GM18526 (cell line): ENCODE data around the gene RNF151.

ENCODE experiments used
- POLR2A ChIP-seq: IDR thresholded peaks from 3 replicates; pipeline ENCODE4 v1.6.1; 2011; ENCODE audit not compliant: insufficient read length; ENCODE audit errors: extremely low read depth

The RNF151 gene

DNA sequence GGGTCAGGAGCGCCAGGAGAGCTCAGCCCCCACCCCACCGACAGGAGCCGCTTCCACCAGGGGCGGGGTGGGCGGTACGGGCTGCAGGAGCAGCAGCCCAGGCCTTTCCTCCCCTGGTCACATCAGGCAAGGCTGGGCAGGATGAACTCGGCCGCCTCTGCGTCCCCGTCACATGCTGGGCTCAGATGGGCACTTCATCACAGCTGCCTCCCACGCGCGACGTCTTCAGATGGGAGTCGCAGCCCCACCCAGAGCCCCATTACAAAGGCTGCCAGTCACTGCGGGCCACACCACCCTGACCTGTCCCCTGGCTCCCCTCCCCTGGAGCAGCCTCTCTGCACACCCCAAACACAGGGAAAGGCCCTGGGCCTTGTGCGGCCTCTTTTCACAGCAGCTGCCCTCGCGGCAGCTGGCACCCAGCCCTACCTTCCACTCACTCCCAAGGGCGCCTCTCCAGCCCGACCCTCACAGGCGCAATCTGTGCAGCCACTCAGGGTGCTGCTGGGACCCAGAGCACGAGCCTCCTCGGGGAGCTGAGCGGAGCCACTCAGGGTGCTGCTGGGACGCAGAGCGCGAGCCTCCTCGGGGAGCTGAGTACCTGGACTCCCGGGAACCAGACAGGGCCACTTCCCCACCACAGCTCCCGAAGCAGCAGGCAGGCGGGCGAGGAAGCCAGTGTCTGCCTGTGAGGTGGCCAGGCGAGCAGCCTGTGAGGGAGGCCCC is 38.3 kb downstream of the RNF151 start:
- TF ChIP-seq POLR2A, result no peak

DNA sequence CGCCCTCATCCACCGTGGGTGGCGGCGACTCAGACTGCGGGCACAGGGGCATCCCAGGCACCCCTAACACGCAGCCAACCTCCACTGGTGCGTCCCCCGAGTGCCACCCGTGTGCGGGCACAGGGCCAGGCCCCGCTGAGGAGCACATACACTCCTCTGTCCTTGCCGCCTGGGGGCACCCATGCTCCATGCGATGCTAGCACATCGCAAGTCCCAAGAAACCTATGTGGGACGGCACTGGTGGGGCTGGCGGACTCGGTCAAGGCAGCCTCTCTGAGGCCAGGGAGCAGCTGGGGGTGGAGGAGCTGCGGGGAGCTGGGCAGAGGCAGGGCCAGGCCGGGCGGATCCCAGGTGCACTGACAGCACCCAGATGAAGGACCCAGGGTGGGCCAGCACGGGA is 39.0 kb downstream of the RNF151 start:
- no peak for TF ChIP-seq POLR2A

DNA sequence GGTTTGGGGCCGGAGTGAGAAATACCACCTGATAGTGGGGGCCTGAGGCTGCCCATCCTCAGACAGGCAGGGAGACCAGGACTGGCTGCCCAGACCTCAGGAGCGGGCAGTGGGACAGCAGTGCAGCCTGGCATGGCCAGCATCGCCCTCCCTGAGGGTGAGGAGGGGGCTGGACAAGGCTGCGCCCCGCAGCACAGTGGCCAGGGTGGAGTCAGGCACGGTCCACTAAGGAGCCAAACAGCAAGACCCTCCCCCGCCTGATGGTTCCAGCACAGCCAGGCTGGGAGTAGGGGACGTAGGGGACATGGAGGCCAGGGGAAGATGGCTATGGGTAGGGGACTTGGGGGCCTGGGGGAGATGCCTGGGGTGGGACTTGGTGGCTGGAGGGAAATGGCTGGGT is 39.7 kb downstream of the RNF151 start:
- no peak for TF ChIP-seq POLR2A

DNA sequence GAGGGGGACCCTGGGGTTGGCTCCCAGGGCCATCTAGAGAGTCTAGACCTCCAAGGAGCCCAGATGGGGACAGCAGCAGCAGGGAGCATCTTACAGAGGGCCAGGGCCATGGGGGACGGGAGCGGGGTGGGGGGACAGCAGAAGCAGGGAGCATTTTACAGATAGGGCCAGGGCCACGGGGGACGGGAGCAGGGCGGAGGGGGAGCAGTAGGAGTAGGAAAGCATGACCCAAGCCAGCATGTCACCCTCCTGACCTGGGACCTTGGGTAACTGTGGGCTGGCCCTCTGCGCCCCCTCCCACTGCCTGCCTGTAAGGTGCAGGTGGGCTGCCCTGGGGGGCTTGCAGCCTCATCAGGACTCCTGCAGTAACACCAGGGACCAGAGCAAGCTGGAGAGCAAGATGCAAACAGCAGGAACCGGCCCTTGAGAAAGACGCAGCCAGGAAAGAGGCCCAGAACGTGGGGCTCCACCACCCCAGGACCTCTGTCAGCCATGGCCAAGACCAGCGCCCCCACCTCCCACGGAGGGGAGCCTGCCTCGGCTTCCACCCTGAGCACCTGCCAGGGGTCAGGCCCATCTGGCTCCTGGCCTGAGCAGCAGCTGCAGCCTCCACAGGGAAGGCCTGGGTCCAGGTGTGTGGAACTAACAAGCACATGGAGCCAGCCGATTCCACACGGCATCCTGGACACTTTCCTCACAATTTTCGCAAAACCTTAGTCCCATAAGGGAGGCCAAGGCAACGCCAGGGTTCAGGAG is 40.6 kb downstream of the RNF151 start:
- no peak for TF ChIP-seq POLR2A

DNA sequence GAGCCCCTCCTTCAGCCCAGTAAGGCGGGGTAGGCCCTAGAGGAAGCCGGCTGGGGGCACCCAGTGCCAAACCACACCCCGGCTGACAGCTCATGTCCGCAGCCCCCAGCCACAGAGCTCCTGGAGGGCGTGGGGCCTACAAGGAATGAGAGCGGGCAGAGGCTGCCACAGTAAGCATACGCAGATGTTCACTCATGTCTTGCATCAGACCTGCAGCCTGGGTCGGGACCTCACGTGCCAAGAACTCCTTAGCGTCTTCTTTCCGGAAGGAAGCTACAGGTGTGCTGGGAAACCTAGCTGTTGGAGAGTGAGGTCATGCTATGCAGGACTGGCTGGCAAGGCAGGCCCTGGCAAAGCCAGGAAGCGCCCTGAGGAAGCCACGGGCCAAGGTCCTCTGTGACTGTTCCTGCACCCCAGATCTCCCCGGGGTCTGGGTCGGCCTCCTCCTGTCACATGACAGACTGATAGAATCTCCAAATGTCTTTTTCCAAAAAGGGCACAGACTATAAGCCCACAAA is 41.4 kb downstream of the RNF151 start:
- TF ChIP-seq POLR2A, result no peak

DNA sequence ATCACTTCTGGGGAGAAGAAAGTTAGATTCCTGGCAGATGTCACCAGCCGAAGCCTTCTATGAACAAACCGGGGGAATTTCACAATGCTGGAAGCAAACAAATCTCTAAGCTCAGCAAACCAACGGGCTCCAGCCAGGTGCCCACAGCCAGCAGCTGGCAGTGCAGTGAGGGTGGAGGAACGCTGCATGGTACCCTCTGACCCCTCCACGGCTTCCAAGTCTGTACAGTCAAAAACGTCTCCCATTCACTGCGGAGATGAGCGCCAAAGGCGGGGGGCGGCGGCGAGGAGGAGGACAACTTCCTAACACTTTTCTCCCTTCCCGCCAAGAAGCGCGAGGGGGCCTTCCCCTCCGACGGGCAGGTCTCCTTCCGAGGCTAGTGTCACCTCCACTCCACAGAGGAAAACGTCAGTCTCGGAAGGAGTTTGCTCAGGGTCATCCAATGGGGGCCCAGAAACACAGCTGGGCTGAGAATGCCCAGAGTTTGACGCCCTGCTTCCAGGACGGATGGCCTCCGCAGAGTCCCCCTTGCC is 42.0 kb downstream of the RNF151 start:
- no peak for TF ChIP-seq POLR2A

DNA sequence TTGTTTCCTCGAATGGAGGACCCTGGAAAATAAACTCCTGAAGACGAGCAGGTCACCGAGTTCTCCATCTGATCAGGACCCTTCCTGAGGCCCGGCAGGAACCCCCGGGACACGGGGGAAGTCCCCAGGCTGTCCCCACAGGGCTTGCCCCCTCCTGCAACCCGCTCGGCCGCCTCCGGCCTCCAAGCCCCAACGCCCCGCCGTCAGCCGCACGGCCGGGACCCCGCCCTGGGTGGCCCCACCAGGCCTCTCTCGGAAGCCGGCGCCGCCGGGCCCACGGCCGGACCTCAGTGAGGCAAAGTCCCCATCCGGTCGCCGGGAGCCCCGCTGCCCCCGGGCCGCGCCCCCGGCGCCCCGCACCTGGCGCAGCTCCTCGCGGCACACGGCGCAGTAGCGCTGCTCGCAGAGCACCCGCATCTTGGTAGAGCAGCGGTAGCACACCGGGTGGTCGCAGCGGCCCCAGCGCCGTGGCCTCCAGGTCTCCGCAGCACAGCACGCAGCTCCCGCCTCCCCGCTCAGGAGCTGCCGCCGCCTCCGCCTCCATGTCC is 42.6 kb downstream of the RNF151 start:
- no peak for TF ChIP-seq POLR2A

DNA sequence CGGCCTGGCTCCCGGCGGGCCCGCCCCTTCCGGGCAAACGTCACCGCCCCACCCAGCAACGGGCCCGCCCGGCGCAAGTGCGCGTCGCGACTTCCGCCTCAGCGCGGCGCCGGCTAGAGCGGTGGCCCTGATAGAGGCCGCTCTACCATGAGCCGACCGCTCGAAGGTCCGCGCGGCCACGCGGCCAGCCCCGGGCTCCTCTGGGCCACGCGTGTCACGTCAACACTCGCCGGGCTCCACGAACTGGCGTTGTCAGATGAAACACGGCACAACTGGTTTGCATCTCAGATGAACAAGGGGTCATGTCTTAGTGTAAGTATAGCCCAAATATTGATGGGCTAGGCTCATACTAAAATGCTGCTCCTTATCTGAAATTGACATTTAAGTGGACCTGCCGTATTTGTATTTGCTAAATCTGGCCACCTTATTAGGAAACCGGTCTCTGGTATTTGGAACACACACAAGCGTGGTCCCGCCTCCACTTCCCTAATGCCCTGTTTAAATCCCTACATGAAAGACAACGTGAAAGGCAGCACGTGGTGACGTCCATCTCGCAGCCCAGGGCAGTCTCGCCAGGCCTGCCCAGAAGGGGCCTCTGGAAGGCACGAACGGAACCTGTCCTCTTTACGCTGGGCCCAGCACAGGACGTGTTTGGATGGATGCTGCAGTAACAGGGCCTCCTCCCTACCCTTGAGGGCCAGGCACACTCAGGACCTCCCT is 43.3 kb downstream of the RNF151 start, which contains the start of gene ZNF598:
Gene ZNF598 (minus strand): TSS at position 31 of the 720 bp plus-strand sequence.
- TF ChIP-seq POLR2A, result peak; percentile 91

DNA sequence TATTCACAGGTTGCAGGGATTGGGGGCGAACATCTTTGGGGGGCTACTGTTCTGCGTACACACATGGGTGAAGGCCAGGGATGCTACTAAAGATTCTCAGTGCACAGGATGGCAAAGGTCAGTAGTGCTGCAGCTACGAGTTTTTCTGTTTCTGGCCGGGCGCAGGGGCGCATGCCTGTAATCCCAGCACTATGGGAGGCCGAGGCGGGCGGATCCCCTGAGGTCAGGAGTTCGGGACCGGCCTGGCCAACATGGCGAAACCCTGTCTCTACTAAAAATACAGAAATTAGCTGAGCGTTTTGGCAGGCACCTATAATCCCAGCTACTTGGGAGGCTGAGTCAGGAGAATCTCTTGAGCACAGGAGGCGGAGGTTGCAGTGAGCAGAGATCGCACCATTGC is 46.9 kb downstream of the RNF151 start:
- TF ChIP-seq POLR2A, result no peak

DNA sequence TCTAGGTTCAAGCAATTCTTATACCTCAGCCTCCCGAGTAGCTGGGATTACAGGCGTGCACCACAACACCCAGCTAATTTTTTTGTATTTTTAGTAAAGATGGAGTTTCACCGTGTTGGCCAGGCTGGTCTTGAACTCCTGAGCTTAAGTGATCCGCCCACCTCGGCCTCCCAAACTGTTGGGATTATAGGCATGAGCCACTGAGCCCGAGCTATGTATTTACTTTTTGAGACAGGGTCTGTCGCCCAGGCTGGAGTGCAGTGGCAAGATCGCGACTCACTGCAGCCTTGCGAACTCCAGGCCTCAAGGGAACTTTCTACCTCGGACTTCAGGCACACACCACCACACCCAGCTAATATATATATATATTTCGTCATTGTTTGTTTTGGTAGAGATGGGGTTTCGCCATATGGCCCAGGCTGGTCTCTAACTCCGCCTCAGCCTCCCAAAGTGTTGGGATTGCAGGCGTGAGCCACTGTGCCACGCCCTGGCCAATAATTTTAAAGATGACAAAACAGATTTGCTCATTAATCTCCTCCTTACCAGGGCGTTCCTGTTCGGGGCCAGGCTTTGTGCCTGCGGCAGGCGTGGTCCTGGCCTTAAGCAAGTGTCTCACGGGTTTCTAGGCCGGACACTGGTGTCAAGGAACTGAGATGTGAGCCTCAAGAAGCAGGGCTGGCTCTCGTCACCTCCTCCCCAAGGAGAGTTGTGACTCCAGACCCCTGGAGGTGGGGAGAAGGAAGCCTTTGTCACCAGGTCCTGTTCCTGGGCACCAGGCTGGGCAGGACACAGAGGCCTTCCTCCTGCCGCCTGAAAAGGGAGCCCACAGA is 48.7 kb downstream of the RNF151 start:
- TF ChIP-seq POLR2A, result no peak

DNA sequence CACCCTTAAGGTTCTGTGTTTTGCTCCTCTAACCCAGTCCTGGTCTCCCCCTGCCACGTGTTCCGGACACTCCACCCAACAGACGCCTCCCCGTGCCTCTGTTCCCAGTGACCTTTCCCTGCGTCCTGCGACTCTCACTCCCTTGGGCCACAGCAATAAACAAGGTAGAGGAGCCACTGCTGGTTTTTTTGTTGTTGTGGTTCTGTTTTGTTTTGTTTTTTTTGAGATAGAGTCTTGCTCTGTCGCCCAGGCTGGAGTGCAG is 49.2 kb downstream of the RNF151 start:
- no peak for TF ChIP-seq POLR2A

DNA sequence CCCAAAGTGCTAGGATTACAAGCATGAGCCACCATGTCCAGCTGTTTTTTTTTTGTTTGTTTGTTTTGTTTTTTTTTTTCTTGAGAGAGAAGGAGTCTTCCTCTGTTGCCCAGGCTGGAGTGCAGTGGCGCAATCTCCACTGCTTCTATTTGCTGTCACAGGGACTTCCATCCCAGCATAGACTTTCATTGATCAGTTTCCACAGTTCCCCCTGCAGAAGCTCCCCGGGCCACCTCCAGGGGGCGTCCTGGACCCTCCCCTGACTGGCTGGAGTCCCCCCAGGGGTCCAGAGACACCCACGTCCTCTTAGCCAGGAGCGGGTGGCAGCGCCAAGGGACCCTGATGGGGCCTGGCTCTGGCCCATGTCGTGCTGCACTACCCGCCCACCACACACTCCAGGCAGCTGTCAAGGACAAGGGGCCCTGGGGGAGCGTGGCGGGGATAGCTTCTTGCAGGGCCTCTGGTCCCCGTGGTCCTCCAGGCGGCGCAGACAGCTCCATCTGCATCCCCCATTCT is 49.8 kb downstream of the RNF151 start:
- no peak for TF ChIP-seq POLR2A
